Measurements from ENCODE around the gene ZNF837. TPM values are rescaled to one million over a fixed set of nuclear protein-coding genes. Genes with fewer than 3 reads are reported as not detected.

ZNF837 gene
- total RNA-seq, 2 experiments from 2014 or later = 1.5 to 1.6 TPM

GRCh38 chr19:58352760-58353671, 27.8 kb downstream of the ZNF837 start, which contains the start of gene A1BG:
Gene A1BG (minus strand): TSS chr19:58353492. CDS start chr19:58353437, 55 bp downstream.
- CTCF ChIA-PET = no interaction called here
- intact Hi-C loops (cut with micrococcal nuclease) = no loop called here
- DNase-seq (no peak), ATAC-seq (no peak)
- Mint-ChIP-seq H3K4me3 (no peak within 1 kb of the TSS), H3K9me3 (no peaks in the 10 kb centered on the region), H3K27ac (no peak within 1 kb of the TSS), H3K27me3 (no peaks in the 10 kb centered on the region), H3K36me3 (ENCODE audit: low read depth) (peaks cover 21% of the 10 kb centered on the region), H3K4me1 (ENCODE audit: low read depth) (peaks cover 36% of the 10 kb centered on the region)
- POLR2A ChIA-PET = interaction anchor here (1.6 to 1.8 kb wide), 2 partner anchors 9 to 10 kb away, joined by 6 to 7 read pairs; partner anchors contain the start of gene ZNF497
- TF ChIP-seq CTCF (IDR thresholded peaks at IDR 0.05) = no peak

- ATAC-seq (no peak), DNase-seq (no peak)
- ChIA-PET POLR2A (interaction anchor here (0.9 to 1.8 kb wide), 2 partner anchors 10 to 48 kb away, joined by 3 to 7 read pairs; partner anchors contain the start of gene ZNF497), CTCF (no interaction called here)
- H3K36me3 Mint-ChIP-seq (ENCODE audit: low read depth) = peaks cover 21% of the 10 kb centered on the region
- H3K4me3 Mint-ChIP-seq = no peak overlapping the region
- peaks cover 30% of the 10 kb centered on the region for H3K4me1 Mint-ChIP-seq (ENCODE audit: low read depth)
- no peaks in the 10 kb centered on the region for H3K27me3 Mint-ChIP-seq
- no peak overlapping the region for H3K27ac Mint-ChIP-seq
- no peak for TF ChIP-seq CTCF (IDR thresholded peaks at IDR 0.05)
- H3K9me3 Mint-ChIP-seq = no peaks in the 10 kb centered on the region
- intact Hi-C loops (cut with micrococcal nuclease) = no loop called here
Observed at GRCh38 chr19:58351990-58352755, 28.7 kb downstream of the ZNF837 start.

- ChIA-PET CTCF (no interaction called here), POLR2A (interaction anchor here (0.9 to 1.8 kb wide), 2 partner anchors 10 to 47 kb away, joined by 3 to 7 read pairs; partner anchors contain the start of gene ZNF497)
- H3K9me3 Mint-ChIP-seq = no peaks in the 10 kb centered on the region
- no peaks in the 10 kb centered on the region for H3K27me3 Mint-ChIP-seq
- ATAC-seq = no peak
- H3K27ac Mint-ChIP-seq = no peak overlapping the region
- intact Hi-C loops (cut with micrococcal nuclease) = no loop called here
- H3K36me3 Mint-ChIP-seq (ENCODE audit: low read depth) = peaks cover 21% of the 10 kb centered on the region
- TF ChIP-seq CTCF (IDR thresholded peaks at IDR 0.05) = no peak
- H3K4me1 Mint-ChIP-seq (ENCODE audit: low read depth) = peaks cover 29% of the 10 kb centered on the region
- no peak overlapping the region for H3K4me3 Mint-ChIP-seq
- no peak for DNase-seq
Observed at GRCh38 chr19:58351558-58351878, 29.3 kb downstream of the ZNF837 start.

GRCh38 chr19:58350871-58351557, 29.8 kb downstream of the ZNF837 start:
- TF ChIP-seq CTCF (IDR thresholded peaks at IDR 0.05) = no peak
- H3K36me3 Mint-ChIP-seq (ENCODE audit: low read depth) = peaks cover 19% of the 10 kb centered on the region
- ChIA-PET CTCF (no interaction called here), POLR2A (interaction anchor here (0.6 to 1.8 kb wide), 3 partner anchors 11 to 519 kb away, joined by 3 to 7 read pairs (median 4); partner anchors contain the start of gene ZNF497)
- H3K9me3 Mint-ChIP-seq = no peaks in the 10 kb centered on the region
- DNase-seq = no peak
- intact Hi-C loops (cut with micrococcal nuclease) = no loop called here
- H3K4me3 Mint-ChIP-seq = no peak overlapping the region
- ATAC-seq = no peak
- peaks cover 26% of the 10 kb centered on the region for H3K4me1 Mint-ChIP-seq (ENCODE audit: low read depth)
- no peaks in the 10 kb centered on the region for H3K27me3 Mint-ChIP-seq
- no peak overlapping the region for H3K27ac Mint-ChIP-seq
